Loucy (cell line): ENCODE measurements around the gene TNS3.

ENCODE experiments used
- H2AFZ ChIP-seq: fragments of 200-600 bp; sonication (generic); 2 replicates; pipeline ENCODE4 v1.6.0; 2016; ENCODE audit warnings: antibody characterized with exemption, mild to moderate bottlenecking, low read length, moderate library complexity
- H3F3A ChIP-seq: fragments of 200-600 bp; 2 replicates; pipeline ENCODE4 v1.6.0; 2016; ENCODE audit warnings: antibody characterized with exemption, low read depth, mild to moderate bottlenecking
- H3K27me3 ChIP-seq: fragments of 200-600 bp; sonication (generic); 2 replicates; pipeline ENCODE4 v1.6.1; 2014; ENCODE audit warnings: low read length, mild to moderate bottlenecking; ENCODE audit not compliant: insufficient read depth, poor library complexity, severe bottlenecking
- H3K36me3 ChIP-seq: fragments of 200-600 bp; sonication (generic); 2 replicates; pipeline ENCODE4 v1.6.1; 2016; ENCODE audit warnings: low read length; ENCODE audit not compliant: insufficient read depth
- H3K4me1 ChIP-seq: fragments of 200-600 bp; sonication (generic); 2 replicates; pipeline ENCODE4 v1.5.1; 2014; ENCODE audit warnings: low read length, mild to moderate bottlenecking; ENCODE audit not compliant: insufficient read depth, poor library complexity, severe bottlenecking
- H3K4me2 ChIP-seq: fragments of 200-600 bp; sonication (generic); 2 replicates; pipeline ENCODE4 v1.6.0; 2014; ENCODE audit warnings: antibody characterized with exemption, low read length, low read depth, mild to moderate bottlenecking; ENCODE audit not compliant: poor library complexity, severe bottlenecking
- H3K4me3 ChIP-seq: fragments of 200-600 bp; sonication (generic); 2 replicates; pipeline ENCODE4 v1.5.1; 2014; ENCODE audit warnings: low read length, mild to moderate bottlenecking, mixed read lengths; ENCODE audit not compliant: poor library complexity, severe bottlenecking
- H3K79me2 ChIP-seq: fragments of 200-600 bp; sonication (generic); 2 replicates; pipeline ENCODE4 v1.6.1; 2014; ENCODE audit warnings: low read length; ENCODE audit not compliant: insufficient read depth
- H3K9ac ChIP-seq: fragments of 200-600 bp; sonication (generic); 2 replicates; pipeline ENCODE4 v1.6.0; 2014; ENCODE audit warnings: mild to moderate bottlenecking, low read depth, low read length, moderate library complexity; ENCODE audit not compliant: poor library complexity, severe bottlenecking
- H3K9me2 ChIP-seq: fragments of 200-600 bp; sonication (generic); replicated peaks from 2 replicates; pipeline ENCODE4 v1.6.1; 2016; ENCODE audit warnings: low read depth, low read length, mixed read lengths
- H3K9me3 ChIP-seq: fragments of 200-600 bp; sonication (generic); 2 replicates; pipeline ENCODE4 v1.6.1; 2014; ENCODE audit warnings: mild to moderate bottlenecking, antibody characterized with exemption, low read length, low read depth; ENCODE audit not compliant: insufficient read depth
- H4K20me1 ChIP-seq: fragments of 200-600 bp; sonication (generic); 2 replicates; pipeline ENCODE4 v1.6.0; 2014; ENCODE audit warnings: antibody characterized with exemption, low read length, mild to moderate bottlenecking; ENCODE audit not compliant: insufficient read depth, poor library complexity, severe bottlenecking
- EZH2phosphoT487 ChIP-seq: fragments of 200-600 bp; IDR thresholded peaks from 2 replicates; pipeline ENCODE4 v1.6.1; 2018; ENCODE audit warnings: antibody characterized with exemption, mild to moderate bottlenecking, moderate library complexity, borderline replicate concordance
- TF ChIP-seq, protein P1 (sequence below): fragments of 200-600 bp; sonication (generic); conservative IDR thresholded peaks from 2 replicates; pipeline ENCODE4 v1.5.1; 2014; ENCODE audit warnings: mild to moderate bottlenecking, antibody characterized with exemption, low read length

TNS3 gene

GRCh38 chr7:47619806-47620205 is 37.9 kb upstream of the TNS3 start:
- Histone ChIP-seq H3K79me2 (no peaks in the 10 kb centered on the region), H3K9me3 (no peaks in the 10 kb centered on the region; the same call in 1 of the 2 replicates), H3F3A (no peaks in the 10 kb centered on the region), H3K9ac (no peak overlapping the region), H2AFZ (no peak overlapping the region), H3K9me2 (no peaks in the 10 kb centered on the region), H3K4me3 (no peak overlapping the region), H3K4me2 (no peak overlapping the region), H3K4me1 (no peaks in the 10 kb centered on the region), H4K20me1 (no peaks in the 10 kb centered on the region), H3K27me3 (no peaks in the 10 kb centered on the region), H3K36me3 (no peaks in the 10 kb centered on the region)
- TF ChIP-seq, protein P1, sequence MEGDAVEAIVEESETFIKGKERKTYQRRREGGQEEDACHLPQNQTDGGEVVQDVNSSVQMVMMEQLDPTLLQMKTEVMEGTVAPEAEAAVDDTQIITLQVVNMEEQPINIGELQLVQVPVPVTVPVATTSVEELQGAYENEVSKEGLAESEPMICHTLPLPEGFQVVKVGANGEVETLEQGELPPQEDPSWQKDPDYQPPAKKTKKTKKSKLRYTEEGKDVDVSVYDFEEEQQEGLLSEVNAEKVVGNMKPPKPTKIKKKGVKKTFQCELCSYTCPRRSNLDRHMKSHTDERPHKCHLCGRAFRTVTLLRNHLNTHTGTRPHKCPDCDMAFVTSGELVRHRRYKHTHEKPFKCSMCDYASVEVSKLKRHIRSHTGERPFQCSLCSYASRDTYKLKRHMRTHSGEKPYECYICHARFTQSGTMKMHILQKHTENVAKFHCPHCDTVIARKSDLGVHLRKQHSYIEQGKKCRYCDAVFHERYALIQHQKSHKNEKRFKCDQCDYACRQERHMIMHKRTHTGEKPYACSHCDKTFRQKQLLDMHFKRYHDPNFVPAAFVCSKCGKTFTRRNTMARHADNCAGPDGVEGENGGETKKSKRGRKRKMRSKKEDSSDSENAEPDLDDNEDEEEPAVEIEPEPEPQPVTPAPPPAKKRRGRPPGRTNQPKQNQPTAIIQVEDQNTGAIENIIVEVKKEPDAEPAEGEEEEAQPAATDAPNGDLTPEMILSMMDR: no peak
- no peak for TF ChIP-seq EZH2phosphoT487

GRCh38 chr7:47617131-47617530 is 35.2 kb upstream of the TNS3 start:
- Histone ChIP-seq H3K4me1 (no peaks in the 10 kb centered on the region), H3K9ac (no peak overlapping the region), H3K27me3 (no peaks in the 10 kb centered on the region), H3K9me2 (no peaks in the 10 kb centered on the region), H3K4me3 (no peak overlapping the region), H4K20me1 (no peaks in the 10 kb centered on the region), H3F3A (no peaks in the 10 kb centered on the region), H3K79me2 (no peaks in the 10 kb centered on the region), H3K36me3 (no peaks in the 10 kb centered on the region), H3K9me3 (no peaks in the 10 kb centered on the region; the same call in 1 of the 2 replicates), H3K4me2 (no peak overlapping the region), H2AFZ (no peak overlapping the region)
- TF ChIP-seq EZH2phosphoT487: no peak
- TF ChIP-seq, protein P1: no peak

DNA sequence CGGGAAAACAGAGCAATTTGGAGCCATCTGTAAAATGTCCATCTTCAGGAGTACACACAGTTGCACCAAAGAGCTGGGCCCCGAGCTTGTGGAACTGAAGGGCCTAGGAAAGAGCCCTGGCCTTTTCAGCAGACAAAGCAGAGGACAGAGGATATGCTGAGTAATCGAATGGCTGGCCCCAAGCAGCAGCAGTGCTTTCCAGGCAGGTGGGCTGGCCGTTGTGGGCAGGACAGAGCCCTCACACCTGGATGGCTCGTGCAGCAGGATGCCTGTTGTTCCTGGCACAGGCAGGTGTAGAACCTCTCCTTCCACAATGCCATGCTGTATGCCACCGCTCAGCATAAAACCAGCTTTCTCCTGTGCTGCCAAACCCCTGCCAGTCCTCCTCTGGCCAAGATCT is 32.5 kb upstream of the TNS3 start:
- H3K36me3 ChIP-seq: no peaks in the 10 kb centered on the region
- H3K4me2 ChIP-seq: no peak overlapping the region
- H2AFZ ChIP-seq: no peak overlapping the region
- no peaks in the 10 kb centered on the region for H3F3A ChIP-seq
- no peaks in the 10 kb centered on the region for H3K27me3 ChIP-seq
- H3K9me3 ChIP-seq: no peaks in the 10 kb centered on the region
- H3K4me3 ChIP-seq: no peak overlapping the region
- H3K4me1 ChIP-seq: no peaks in the 10 kb centered on the region
- no peak overlapping the region for H3K9ac ChIP-seq
- TF ChIP-seq, protein P1: no peak
- no peak for TF ChIP-seq EZH2phosphoT487
- no peaks in the 10 kb centered on the region for H4K20me1 ChIP-seq
- H3K79me2 ChIP-seq: no peaks in the 10 kb centered on the region
- no peaks in the 10 kb centered on the region for H3K9me2 ChIP-seq
